GM13976 (cell line): ENCODE results near the gene ABCB4.

Experiments
- DNase-seq: peaks from one replicate; pipeline ENCODE4 v3.0.0; 2012; ENCODE audit warnings: low spot score
- in situ Hi-C: fragments of 300-500 bp; cut with MboI; formaldehyde crosslinking; loops from one replicate; pipeline ENCODE4 v1.12.0; 2022; ENCODE audit warnings: low sequenced_read_pairs, mixed read lengths, inconsistent platforms; ENCODE audit not compliant: unreplicated experiment
- TF ChIP-seq, protein P1 (sequence below): IDR thresholded peaks from 2 replicates; pipeline ENCODE4 v1.5.1; 2012; ENCODE audit warnings: borderline replicate concordance, mild to moderate bottlenecking; ENCODE audit not compliant: insufficient read depth; ENCODE audit errors: extremely low read depth, missing control alignments, control extremely low read depth

ABCB4 gene

DNA sequence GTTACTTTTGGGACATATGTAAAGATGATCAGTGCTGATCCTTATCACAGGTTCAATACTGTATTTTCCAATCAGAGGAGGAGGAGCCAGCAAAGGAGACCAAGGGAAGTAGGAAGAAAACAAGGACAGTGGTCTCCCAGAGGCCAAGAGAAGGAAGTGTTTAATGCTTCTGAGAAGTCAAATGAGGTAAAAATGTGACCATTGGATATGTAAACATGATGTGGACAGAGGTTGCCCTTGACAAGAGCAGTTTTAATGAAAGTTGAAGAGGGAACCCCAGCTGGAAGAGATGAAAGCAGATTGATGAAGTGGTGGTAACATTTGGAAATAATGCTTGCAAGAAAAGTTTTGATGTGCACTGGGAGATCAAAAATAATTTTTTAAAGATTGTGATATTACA, 111.2 kb downstream of the ABCB4 start:
- DNase-seq = no peak
- in situ Hi-C loops = no loop called here
- TF ChIP-seq, protein P1, sequence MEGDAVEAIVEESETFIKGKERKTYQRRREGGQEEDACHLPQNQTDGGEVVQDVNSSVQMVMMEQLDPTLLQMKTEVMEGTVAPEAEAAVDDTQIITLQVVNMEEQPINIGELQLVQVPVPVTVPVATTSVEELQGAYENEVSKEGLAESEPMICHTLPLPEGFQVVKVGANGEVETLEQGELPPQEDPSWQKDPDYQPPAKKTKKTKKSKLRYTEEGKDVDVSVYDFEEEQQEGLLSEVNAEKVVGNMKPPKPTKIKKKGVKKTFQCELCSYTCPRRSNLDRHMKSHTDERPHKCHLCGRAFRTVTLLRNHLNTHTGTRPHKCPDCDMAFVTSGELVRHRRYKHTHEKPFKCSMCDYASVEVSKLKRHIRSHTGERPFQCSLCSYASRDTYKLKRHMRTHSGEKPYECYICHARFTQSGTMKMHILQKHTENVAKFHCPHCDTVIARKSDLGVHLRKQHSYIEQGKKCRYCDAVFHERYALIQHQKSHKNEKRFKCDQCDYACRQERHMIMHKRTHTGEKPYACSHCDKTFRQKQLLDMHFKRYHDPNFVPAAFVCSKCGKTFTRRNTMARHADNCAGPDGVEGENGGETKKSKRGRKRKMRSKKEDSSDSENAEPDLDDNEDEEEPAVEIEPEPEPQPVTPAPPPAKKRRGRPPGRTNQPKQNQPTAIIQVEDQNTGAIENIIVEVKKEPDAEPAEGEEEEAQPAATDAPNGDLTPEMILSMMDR = no peak

DNA sequence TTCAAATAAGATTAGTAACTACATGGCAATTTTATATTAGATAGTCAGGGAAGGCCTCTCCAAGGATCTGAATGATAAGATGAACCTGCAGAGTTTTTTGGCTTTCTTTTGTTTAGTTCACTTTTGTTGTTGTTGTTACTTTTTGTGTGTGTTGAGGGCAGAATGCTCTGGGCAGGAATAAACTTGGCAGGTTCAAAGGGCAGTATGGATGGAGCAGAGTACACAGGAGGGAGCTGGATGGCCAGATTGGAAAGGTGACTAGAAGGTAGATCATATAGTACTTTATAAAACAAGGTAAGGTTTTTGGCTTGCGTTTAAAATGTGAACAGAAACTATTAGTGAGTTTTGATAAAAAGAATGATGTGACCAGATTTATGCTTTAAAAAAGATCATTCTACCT, 112.1 kb downstream of the ABCB4 start:
- in situ Hi-C loops = no loop called here
- TF ChIP-seq, protein P1 = no peak
- no peak for DNase-seq

DNA sequence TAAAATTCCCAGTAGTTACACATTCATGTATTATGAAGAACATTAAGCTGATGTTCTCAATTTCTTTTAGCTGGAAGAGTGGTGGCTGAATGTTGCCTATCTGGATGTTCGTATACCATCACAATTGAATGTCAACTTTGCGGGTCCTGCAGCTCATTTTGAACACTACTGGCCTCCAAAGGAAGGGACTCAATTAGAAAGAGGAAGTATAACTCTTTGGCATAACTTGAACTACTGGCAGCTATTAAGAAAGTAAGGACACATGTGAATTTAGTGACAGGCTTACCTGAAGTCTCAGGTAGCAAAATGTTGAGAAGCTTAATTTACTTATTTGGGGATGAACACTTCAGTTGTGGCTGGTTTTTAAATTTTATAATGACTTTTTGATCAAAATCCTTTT, 114.2 kb downstream of the ABCB4 start:
- DNase-seq = no peak
- in situ Hi-C loops = no loop called here
- TF ChIP-seq, protein P1 = no peak

DNA sequence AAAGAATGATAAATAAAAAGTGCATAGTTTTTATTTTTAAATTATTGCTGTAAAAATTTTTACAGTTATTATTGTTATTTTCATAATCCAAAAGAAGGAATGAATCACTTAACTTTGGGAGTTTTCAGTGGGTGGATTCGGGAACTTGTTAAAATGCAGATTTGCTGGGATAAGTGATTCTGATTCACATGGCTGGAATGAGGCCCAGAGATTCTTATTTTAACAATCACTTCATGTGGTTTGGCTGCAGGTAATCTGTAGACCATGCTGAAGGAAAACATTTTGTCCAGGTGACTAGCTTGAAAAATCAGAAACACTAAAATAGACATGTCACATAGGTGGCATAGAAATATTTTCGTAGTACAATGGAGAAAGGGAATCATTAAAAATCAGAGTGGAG, 116.1 kb downstream of the ABCB4 start:
- in situ Hi-C loops = no loop called here
- no peak for DNase-seq

DNA sequence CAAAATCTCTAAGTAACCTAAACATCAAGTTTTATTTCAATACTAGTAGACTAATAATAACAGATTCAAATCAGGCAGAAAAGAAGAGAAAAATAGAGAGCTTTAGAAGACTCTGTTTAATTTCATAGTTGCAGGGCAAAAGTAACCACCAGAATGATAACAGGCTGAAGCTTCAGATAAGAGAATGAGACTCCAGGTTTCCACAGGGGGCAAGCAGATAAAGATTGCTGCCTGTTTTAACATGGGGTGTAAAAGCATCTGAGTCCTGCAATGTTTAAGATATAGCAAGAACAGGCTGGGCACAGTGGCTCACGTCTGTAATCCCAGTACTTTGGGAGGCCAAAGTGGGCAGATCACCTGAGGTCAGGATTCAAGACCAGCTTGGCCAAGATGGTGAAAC, 119.0 kb downstream of the ABCB4 start:
- no peak for DNase-seq
- TF ChIP-seq, protein P1 = no peak
- in situ Hi-C loops = no loop called here

More for the DNA sequence above, 116.1 kb downstream of the ABCB4 start:
- TF ChIP-seq, protein P1 = no peak

DNA sequence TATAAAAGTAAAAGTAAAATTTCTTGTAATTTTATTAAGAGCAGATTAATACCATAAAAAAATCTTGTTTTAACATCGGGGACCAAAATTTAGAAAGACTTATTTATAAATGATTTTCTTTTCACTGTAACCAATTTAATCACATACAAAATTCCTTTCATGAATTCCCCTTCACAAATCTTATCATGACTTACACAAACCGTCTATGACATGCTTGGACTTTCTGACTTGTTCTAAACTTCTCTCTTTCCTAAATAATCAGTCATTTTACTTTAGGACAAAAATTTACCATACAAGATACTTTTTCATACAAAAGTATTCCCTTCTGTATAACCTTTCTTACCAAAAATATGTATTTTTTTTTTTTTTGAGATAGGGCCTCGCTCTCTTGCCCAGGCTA, 120.7 kb downstream of the ABCB4 start:
- no peak for DNase-seq
- TF ChIP-seq, protein P1 = no peak

More for the DNA sequence above, 120.7 kb downstream of the ABCB4 start:
- in situ Hi-C loops = no loop called here
